GM18870 (cell line): Measurements from ENCODE around the gene SNX8.
A peak's percentile ranks its signal among the peaks of the same experiment; 100 is the strongest.
"Not testable (repeated sequence)": the region's sequence is repeated elsewhere in the genome, so short reads cannot be mapped to it uniquely, and the experiment has no call there.

ENCODE experiments used
- ATAC-seq: cut with Tn5 transposase; IDR thresholded peaks from one replicate; pipeline ENCODE4 v1.9.1; 2021; ENCODE audit warnings: moderate library complexity; ENCODE audit not compliant: unreplicated experiment

SNX8 gene

DNA sequence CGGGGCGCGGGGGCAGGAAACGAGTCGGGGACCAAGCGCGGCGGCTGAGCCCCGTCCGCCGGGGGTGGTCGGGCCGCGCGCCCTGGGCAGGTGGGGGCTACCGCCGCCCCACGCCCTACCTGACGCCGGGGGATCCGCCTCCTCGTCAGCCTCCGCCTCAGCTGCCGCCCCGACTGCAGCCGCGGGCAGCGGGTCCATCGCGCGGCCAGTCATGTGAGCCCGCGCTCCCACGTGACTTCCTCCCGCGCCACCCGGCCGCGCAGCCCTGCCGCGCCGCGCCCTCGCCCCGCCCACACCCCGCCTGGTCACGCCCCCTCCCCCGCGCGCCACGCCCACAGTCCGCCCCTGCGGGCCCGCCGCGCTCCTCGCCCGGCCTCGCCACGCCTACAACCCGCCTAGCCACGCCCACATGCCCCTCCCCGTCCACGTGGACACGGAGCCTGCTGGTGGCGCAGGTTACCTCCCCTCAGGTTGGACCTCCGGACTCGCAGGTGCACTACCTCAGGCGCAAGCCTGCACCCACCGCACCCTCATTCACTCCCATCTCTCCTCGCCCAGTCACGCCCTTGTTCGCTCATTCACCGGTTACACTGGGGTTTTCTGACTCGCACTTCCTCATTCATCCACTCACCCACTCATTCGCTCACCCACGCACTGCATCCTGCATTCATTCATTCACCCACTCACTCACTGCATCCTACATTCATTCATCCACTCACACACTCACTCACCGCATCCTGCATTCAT lies at the start of gene SNX8:
SNX8 (minus strand) TSS at position 233 of the 747 bp plus-strand sequence; CDS start at position 213, 20 bp downstream.
- ATAC-seq: peak; percentile 39

DNA sequence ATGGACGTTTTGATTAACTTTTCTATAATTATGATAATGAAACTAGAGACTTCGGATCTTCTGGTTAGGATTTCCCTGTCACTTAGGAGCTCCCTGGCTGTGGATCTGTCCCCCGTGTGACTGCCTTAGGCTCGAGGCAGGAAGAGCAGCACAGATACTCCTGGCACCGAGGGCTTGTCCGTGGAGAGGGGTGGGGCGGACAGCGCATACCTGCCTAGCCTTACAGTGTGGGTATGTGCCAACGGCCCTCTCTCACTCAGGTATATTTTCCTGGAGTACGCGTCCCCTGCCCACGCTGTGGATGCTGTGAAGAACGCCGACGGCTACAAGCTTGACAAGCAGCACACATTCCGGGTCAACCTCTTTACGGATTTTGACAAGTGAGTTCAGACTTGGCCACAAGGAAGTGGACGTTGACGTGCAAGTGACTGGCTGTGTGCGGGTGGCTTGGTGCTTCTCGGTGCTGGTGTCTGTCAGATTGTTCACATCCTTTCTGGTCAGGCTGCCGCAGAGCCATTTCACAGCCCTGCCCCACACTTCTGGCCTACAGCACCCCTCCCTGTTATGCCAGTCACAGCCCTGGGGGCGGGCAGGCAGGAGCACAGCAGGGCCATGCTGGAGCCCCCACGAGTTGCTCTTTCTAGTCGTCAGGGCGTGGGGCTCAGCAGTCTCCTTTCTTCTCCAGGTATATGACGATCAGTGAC lies 48.3 kb upstream of the SNX8 start:
- no peak for ATAC-seq

GRCh38 chr7:2360796-2361195 lies 46.6 kb upstream of the SNX8 start:
- ATAC-seq: no peak

DNA sequence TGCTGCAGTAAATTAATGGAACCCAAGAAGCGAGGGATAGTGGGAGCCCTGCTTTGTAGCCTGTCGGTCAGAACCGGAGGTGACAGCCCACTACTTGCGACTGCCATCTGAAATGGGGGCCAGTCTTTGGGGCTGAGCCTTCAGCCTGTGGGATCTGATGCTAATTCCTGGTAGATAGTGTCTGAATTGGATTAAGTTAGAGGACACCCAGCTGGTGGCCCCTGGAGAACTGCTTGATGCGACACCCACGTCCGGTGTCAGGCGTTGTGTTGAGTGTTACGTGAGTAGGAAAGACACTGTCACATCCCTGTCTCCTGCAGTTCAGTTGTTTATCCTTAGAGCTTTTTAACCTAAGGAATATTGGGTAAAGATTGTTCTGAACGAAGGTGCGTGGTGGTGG lies 45.4 kb upstream of the SNX8 start:
- ATAC-seq: no peak

GRCh38 chr7:2358968-2359527 lies 44.8 kb upstream of the SNX8 start:
- no peak for ATAC-seq

- no peak for ATAC-seq
Observed at GRCh38 chr7:2357571-2357970, 43.3 kb upstream of the SNX8 start.

- no peak for ATAC-seq
Observed at GRCh38 chr7:2357165-2357564, 42.9 kb upstream of the SNX8 start.

GRCh38 chr7:2355705-2356008 lies 41.4 kb upstream of the SNX8 start:
- ATAC-seq: no peak

- ATAC-seq: no peak
Observed at GRCh38 chr7:2354939-2355704, 40.9 kb upstream of the SNX8 start.

DNA sequence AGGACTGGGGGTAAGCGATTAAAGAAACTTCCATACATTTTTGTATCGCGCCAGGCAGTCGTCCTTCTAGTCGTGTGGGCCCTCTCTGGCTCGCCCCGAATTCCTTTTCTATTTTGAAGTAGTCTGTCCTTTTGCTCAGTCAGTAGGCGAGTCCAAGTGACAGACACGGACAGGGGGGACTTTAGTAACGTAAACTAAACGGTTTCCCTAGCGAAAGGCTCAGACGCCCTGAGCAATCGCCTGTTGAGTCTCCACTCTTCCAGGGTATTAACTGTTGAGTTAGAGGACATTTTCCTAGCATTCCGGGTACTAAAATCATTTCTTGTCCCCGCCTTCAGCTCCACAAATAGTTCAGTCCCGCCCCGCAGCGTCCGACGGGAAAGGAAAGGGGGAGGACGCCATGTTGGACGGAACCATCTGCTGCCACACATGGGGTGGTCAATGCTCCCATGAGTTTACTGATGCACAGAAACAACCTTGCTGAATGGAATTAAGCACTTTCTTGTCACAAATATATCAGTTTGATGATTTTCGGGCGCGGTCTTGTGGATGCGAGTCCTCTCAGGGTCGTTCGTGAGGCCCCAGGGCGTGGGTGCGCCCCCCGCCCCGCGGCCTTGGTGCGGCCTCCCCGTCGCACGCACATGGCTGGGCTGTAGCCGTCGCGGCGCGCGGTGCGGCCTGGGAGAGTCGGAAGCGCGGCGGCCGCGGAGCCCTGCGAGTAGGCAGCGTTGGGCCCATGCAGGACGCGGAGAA lies 40.1 kb upstream of the SNX8 start, which contains the start of gene EIF3B:
EIF3B (plus strand) TSS at position 642 of the 753 bp plus-strand sequence; CDS start at position 737, 95 bp downstream.
- ATAC-seq: peak; percentile 81

DNA sequence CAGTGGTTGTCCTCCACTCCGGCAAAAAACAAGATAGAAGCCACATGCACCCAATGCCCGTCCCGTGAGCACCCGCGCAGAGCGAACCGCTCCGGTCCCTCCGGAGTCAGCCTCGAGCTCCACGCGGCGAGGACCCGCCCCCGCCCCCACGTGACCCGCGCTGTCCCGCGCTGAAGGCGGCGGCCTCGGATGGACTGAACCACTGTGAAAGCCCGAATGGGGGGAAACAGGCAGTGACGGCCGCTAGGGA lies 39.6 kb upstream of the SNX8 start:
- peak; percentile 58 for ATAC-seq

GRCh38 chr7:2353113-2353935 lies 39.1 kb upstream of the SNX8 start:
- ATAC-seq: no peak

DNA sequence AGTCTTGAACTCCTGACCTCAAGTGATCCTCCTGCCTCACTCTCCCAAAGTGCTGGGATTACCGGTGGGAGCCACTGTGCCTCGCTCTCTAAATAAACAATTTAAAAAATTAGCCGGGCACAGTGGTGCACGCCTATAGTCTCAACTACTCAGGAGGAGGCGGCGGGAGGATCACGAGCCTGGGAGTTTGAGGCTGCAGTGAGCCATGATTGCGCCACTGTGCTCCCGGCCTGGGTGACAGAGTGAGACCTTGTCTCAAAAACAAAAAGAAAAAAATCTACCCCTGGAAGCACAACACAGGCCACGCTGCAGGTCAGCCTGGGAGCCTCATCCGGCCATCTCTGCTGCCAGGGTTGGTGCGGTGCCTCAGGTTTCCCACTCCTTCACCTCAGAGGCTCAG lies 36.6 kb upstream of the SNX8 start:
- ATAC-seq: no peak

DNA sequence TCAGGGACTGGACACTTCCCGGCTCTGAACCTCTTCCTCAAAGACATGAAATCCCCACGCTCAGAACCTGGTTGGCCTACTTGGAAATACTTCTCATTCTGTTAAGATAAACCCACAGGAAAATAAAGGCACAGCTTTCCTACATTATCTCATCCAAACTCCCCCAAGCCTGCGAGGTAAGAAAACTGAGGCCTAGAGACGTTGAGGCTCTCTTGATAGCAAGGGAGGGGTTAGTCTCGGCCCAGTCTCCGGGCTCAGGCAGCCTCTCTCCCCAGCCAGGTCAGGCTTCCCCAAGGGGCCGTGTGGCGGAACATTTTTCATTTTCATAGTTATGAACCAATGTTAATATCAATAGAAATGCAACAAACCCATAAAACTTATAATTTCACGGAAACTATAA lies 35.8 kb upstream of the SNX8 start:
- no peak for ATAC-seq

GRCh38 chr7:2347351-2348063 lies 33.3 kb upstream of the SNX8 start:
- not testable (repeated sequence) for ATAC-seq

GRCh38 chr7:2336626-2337299 lies 22.5 kb upstream of the SNX8 start:
- no peak for ATAC-seq

- ATAC-seq: not testable (repeated sequence)
Observed at GRCh38 chr7:2332606-2333231, 18.5 kb upstream of the SNX8 start.

DNA sequence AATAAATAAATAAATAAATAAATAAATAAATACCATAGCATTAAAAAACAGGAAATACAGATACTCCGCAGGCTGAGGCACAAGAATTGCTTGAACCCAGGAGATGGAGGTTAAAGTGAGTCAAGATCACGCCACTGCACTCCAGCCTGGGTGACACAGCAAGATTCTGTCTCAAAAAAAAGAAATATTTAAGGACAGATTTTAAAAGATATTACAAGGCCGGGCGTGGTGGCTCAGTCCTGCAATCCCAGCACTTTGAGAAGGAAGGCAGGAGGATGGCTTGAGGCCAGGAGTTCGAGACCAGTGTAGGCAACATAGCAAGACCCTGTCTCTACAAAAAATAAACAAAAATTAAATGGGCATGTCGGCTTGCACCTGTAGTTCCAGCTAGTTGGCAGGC lies 17.5 kb upstream of the SNX8 start:
- no peak for ATAC-seq

DNA sequence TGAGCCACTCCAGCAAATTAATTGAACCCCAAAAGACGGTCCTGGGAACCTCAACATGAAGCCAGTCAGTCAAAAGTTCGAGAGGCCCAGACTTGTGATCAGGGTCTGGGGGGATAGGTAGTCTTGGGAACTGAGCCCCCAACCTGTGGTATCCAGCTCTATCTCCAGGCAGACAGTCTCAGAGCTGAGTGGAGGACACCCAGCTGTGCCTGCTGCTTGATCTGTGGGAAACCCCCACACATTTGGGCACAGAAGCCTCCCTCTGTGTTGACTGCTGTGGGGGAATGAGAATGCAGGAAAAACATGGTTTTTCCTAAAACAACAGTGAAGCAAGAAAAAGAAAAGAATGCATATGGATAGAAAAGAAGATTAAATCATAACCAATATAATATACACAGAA lies 16.3 kb upstream of the SNX8 start:
- no peak for ATAC-seq
